K562 (cell line): ENCODE results near the gene PRKAG2. TPM values are rescaled to one million over a fixed set of nuclear protein-coding genes. Genes with fewer than 3 reads are reported as not detected.

Experiments used
- ATAC-seq: fragments of 200-7000 bp; cut with Tn5 transposase; 3 replicates; pipeline ENCODE4 v1.9.1; 2020; ENCODE audit warnings: moderate library complexity
- BruUV-seq: library from RNA; stranded (reverse); fragments of 400-500 nt; replicated peaks from 2 replicates; lab custom pipeline; 2021; lab: Mats Ljungman, UMichigan
- CTCF ChIA-PET: fragments of 300-600 bp; formaldehyde crosslinking; extraction: SDS; loops from one replicate; lab custom pipeline; 2021; ENCODE audit warnings: low intra/inter-chr PET ratio; lab: Yijun Ruan, JAX
- POLR2A ChIA-PET: fragments of 300-600, 350-650 bp; sonication (Branson Sonifier 250); formaldehyde crosslinking; extraction: SDS; loops from one replicate; lab custom pipeline; 2021; ENCODE audit warnings: antibody characterized with exemption, inconsistent platforms; lab: Yijun Ruan, JAX
- DNase-seq, 4 experiments: peaks; one replicate each; pipeline versions ENCODE4 v3.0.0 to v3.0.0-alpha.2; 2011 to 2018; ENCODE audit warnings: low spot score in 3 of 4, mixed read lengths in 3 of 4; ENCODE audit errors: extremely low read depth in 1 of 4
- FAIRE-seq: peaks from 2 replicates; lab custom pipeline; 2011; peaks lifted over from hg19 to GRCh38; lab: Jason Lieb, UNC
- H2AFZ ChIP-seq: 2 replicates; pipeline ENCODE4 v1.6.0; 2011; ENCODE audit warnings: low read depth, low read length, control low read depth, inconsistent platforms
- H3K27ac ChIP-seq: fragments of 200-600 bp; 3 replicates; pipeline ENCODE4 v1.8.0; 2011; ENCODE audit warnings: low read depth, mild to moderate bottlenecking, control low read depth, inconsistent platforms, low read length, moderate library complexity, mixed read lengths; ENCODE audit errors: extremely low read depth
- H3K27me3 ChIP-seq, 2 experiments: fragments of 300-600 bp in 1 of 2; 2 replicates in 1 of 2; 3 replicates in 1 of 2; pipeline versions ENCODE4 v1.6.0 to v1.8.0; 2011; ENCODE audit warnings: inconsistent platforms in 2 of 2, low read length in 2 of 2, mild to moderate bottlenecking in 1 of 2, mixed read lengths in 1 of 2, moderate library complexity in 1 of 2; ENCODE audit not compliant: control insufficient read depth in 2 of 2, insufficient read depth in 2 of 2
- H3K36me3 ChIP-seq: fragments of 300-600 bp; 3 replicates; pipeline ENCODE4 v1.8.0; 2011; ENCODE audit warnings: mild to moderate bottlenecking, low read length, inconsistent platforms; ENCODE audit not compliant: control insufficient read depth, insufficient read depth
- H3K4me1 ChIP-seq, 2 experiments: fragments of 200-600 bp in 1 of 2; replicated peaks in 1 of 2; 2 replicates in 1 of 2; 3 replicates in 1 of 2; pipeline versions ENCODE4 v1.5.1 to v1.8.0; 2011; ENCODE audit warnings: inconsistent platforms in 2 of 2, low read length in 2 of 2, mild to moderate bottlenecking in 1 of 2, mixed read lengths in 1 of 2, moderate library complexity in 1 of 2; ENCODE audit not compliant: control insufficient read depth in 2 of 2, insufficient read depth in 2 of 2
- H3K4me2 ChIP-seq: 2 replicates; pipeline ENCODE4 v1.6.1; 2011; ENCODE audit warnings: low read length, control low read depth, inconsistent platforms, mixed read lengths; ENCODE audit not compliant: insufficient read depth
- H3K4me3 ChIP-seq: fragments of 200-600 bp; sonication (generic), shearing (Covaris generic); 2 replicates; pipeline ENCODE4 v1.5.1; 2016; ENCODE audit warnings: control low read depth, inconsistent platforms
- H3K79me2 ChIP-seq: fragments of 200-600 bp; 3 replicates; pipeline ENCODE4 v1.8.0; 2011; ENCODE audit warnings: low read length, inconsistent platforms; ENCODE audit not compliant: control insufficient read depth, insufficient read depth
- H3K9ac ChIP-seq, 2 experiments: 2 replicates each; pipeline versions ENCODE4 v1.6.0 to v1.6.1; 2011; ENCODE audit warnings: low read depth in 2 of 2, low read length in 2 of 2, control low read depth in 1 of 2, inconsistent platforms in 1 of 2, mild to moderate bottlenecking in 1 of 2, mixed read lengths in 1 of 2; ENCODE audit not compliant: insufficient read depth in 1 of 2
- H3K9me1 ChIP-seq: one replicate; pipeline ENCODE4 v1.6.0; 2011; ENCODE audit warnings: inconsistent platforms, mild to moderate bottlenecking, low read length, moderate library complexity; ENCODE audit not compliant: control insufficient read depth, insufficient read depth
- H3K9me3 ChIP-seq: replicated peaks from 2 replicates; pipeline ENCODE4 v1.5.1; 2011; ENCODE audit warnings: low read depth, low read length, inconsistent platforms; ENCODE audit not compliant: control insufficient read depth, insufficient read depth
- H4K20me1 ChIP-seq: replicated peaks from 2 replicates; pipeline ENCODE4 v1.6.1; 2011; ENCODE audit warnings: low read length, inconsistent platforms, mixed read lengths; ENCODE audit not compliant: control insufficient read depth, insufficient read depth
- CBX3 ChIP-seq, 2 experiments: IDR thresholded peaks; 1 replicate in 1 of 2; 2 replicates in 1 of 2; pipeline ENCODE4 v1.6.1; 2012; ENCODE audit warnings: inconsistent platforms in 2 of 2, low read length in 2 of 2, borderline replicate concordance in 1 of 2, control low read depth in 1 of 2
- ETV6 ChIP-seq, 3 experiments: fragments of 150-350 bp in 1 of 3; sonication (generic) in 1 of 3; formaldehyde crosslinking in 1 of 3; IDR thresholded peaks; 2 replicates each; pipeline versions ENCODE4 v1.6.1 to v1.8.0; 2014 to 2022; ENCODE audit warnings: borderline replicate concordance in 2 of 3, low read depth in 2 of 3, antibody characterized with exemption in 1 of 3, low read length in 1 of 3, mild to moderate bottlenecking in 1 of 3, missing genetic modification reagents in 1 of 3
- GABPB1 ChIP-seq: sonication (generic); formaldehyde crosslinking; IDR thresholded peaks from 2 replicates; pipeline ENCODE4 v1.8.0; 2022; ENCODE audit warnings: mild to moderate bottlenecking, missing genetic modification reagents
- NFIC ChIP-seq: fragments of 450-650 bp; IDR thresholded peaks from 2 replicates; pipeline ENCODE4 v1.6.1; 2017; ENCODE audit warnings: mild to moderate bottlenecking, inconsistent platforms
- ZNF263 ChIP-seq: sonication (generic); formaldehyde crosslinking; IDR thresholded peaks from 2 replicates; pipeline ENCODE4 v1.8.0; 2022; ENCODE audit warnings: mild to moderate bottlenecking, missing genetic modification reagents, borderline replicate concordance
- WGBS: fragments of 100-300 bp; shearing (Covaris generic); methylation state at CpG from one replicate; pipeline ENCODE4 v1.1.6; 2016; ENCODE audit warnings: low coverage, mixed read lengths; ENCODE audit not compliant: insufficient coverage; ENCODE audit errors: missing lambda C conversion rate; 5-methylcytosine and 5-hydroxymethylcytosine counted together
- in situ Hi-C: fragments of 300-500 bp; cut with MboI; formaldehyde crosslinking; loops from 4 replicates; pipeline ENCODE4 v1.15.0; 2018; ENCODE audit warnings: inconsistent platforms, mixed read lengths
- intact Hi-C: fragments of 100-400 bp; cut with micrococcal nuclease; formaldehyde crosslinking; loops from 2 replicates; pipeline ENCODE4 v1.14.2; 2022
- polyA plus RNA-seq, 8 experiments: library from polyadenylated mRNA; depleted of rRNA in 4 of 8; stranded (reverse) in 5 of 8; unstranded in 3 of 8; fragments of >200 nt; fragmentation: Nextera tagmentation in 2 of 8; fragmentation: Illumina TruSeq in 1 of 8; extraction: Ambion mirVana in 2 of 8; extraction: Trizol in 1 of 8; gene quantifications; 2 replicates each; pipeline versions ENCODE4 v1.2.1 to v1.2.3, GENCODE V29; 2011 to 2014; ENCODE audit warnings: inconsistent platforms in 1 of 8, missing spikeins in 1 of 8
- total RNA-seq, 7 experiments: library from RNA; depleted of rRNA in 6 of 7; stranded (reverse); fragments of >200 nt in 6 of 7; fragmentation: Illumina TruSeq in 2 of 7; extraction: Trizol in 2 of 7; gene quantifications; 2 replicates each; pipeline versions ENCODE4 v1.2.1 to v1.2.3, GENCODE V29; 2011 to 2021; ENCODE audit warnings: low replicate concordance in 1 of 7

PRKAG2 gene
- total and polyA plus RNA-seq, 9 of the 15 experiments (the other 6 are each of a cell fraction or from before 2014, with no cell fraction given) = 0.99 to 5.6 (median 3.3) TPM

DNA sequence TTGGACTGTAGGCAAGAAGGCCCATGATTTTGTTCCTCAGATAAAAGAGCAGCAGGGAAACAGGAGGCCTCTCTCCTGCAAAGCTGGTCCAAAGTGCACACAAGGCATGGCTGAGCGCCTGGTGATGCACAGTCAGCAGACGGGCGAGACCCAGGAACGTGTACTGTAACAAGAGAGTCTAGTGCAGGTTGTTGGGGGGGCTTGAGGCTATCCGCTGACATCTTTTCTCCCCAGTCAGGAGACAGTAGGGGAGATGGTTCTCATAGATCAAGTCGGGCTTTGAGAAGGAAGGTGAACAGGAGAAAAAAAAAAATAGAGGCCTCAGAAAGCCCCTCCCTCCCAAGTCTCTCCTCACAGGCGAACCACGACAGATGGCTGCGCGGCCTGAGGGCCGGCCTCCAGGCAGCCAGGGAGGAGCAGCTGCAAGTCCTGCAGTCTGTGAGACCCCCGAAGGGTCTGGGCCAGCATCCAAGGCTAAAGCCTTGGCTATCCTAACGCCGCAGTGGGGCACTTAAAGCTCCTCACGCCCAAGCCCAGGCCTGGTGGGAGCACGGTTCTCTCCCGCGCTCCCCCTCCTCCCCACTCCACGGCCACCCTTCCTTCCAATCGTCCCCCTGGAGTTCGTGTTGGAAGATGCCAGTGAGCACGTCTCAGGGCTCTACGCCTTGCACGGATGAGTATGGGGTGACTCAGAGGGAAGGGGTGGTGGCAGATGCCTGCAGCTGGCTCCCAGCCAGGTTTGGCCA, 68.3 kb downstream of the PRKAG2 start:
- no peak for FAIRE-seq
- in situ Hi-C loops = no loop called here

DNA sequence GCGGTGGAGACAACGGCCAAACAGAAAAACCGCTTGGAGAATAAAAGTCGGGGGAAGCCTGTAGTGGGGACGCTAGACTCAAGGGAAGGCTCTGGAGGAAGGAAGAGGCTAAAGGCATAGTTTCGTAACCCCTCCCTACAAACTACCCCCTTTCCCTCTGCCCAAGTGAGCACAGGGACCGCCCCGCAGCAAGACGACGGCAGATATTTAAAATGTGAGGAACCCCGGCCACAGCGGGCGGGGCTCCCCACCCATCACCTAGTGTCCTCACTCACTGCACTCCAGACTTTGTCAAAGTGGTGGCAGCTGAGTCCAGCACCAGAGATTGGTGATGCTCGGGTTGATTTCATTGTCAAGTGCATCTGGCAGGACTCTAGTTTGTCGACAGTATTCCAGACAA, 69.1 kb downstream of the PRKAG2 start:
- CTCF ChIA-PET = no interaction called here
- H3K4me3 ChIP-seq = no peak overlapping the region

More for the DNA sequence above, 68.3 kb downstream of the PRKAG2 start:
- Histone ChIP-seq H3K27ac (no peak overlapping the region), H3K79me2 (no peaks in the 10 kb centered on the region), H3K9ac (no peak overlapping the region), H3K27me3 (peaks cover 72 to 90% of the 10 kb centered on the region in 2 experiments), H3K36me3 (no peaks in the 10 kb centered on the region), H3K4me1 (peaks cover 0 to 3% of the 10 kb centered on the region in 2 experiments; a peak in 1 of 5 replicates), H3K9me1 (no peaks in the 10 kb centered on the region), H4K20me1 (0 out of 2 replicates have a peak, but pooled peaks cover 15% of the 10 kb centered on the region), H3K9me3 (no peaks in the 10 kb centered on the region), H3K4me3 (no peak overlapping the region), H2AFZ (no peak overlapping the region), H3K4me2 (no peak overlapping the region)
- TF ChIP-seq ZNF263 (CRISPR knock-in tag) (peak; percentile 86), NFIC (peak; percentile 80; the same call in 1 of the 2 replicates), GABPB1 (CRISPR knock-in tag) (no peak)
- BruUV-seq = no TSS peak
- CTCF ChIA-PET = no interaction called here
- WGBS = 4% methylated on average over 24 of the region's 24 CpGs
- no peak for DNase-seq
- no peak for ATAC-seq
- intact Hi-C loops = no loop called here
- POLR2A ChIA-PET = interaction anchor here (1.8 kb wide), 1 partner anchor 18 kb away, joined by 4 read pairs; no protein-coding TSS in a partner anchor

More for the DNA sequence above, 69.1 kb downstream of the PRKAG2 start:
- no peaks in the 10 kb centered on the region for H3K9me3 ChIP-seq
- no peak overlapping the region for H3K27ac ChIP-seq
- no peaks in the 10 kb centered on the region for H3K79me2 ChIP-seq
- H4K20me1 ChIP-seq = 0 out of 2 replicates have a peak, but pooled peaks cover 15% of the 10 kb centered on the region
- H3K9ac ChIP-seq = no peak overlapping the region
- TF ChIP-seq ETV6 (IDR thresholded peaks at IDR 0.05; ENCODE audit: borderline replicate concordance in 1 of 2, low read depth in 2 of 2, low read length in 1 of 2) (no peak), ETV6 (CRISPR knock-in tag; IDR thresholded peaks at IDR 0.05; ENCODE audit: borderline replicate concordance) (no peak), CBX3 (IDR thresholded peaks at IDR 0.05; ENCODE audit: borderline replicate concordance in 1 of 2, low read length in 2 of 2) (no peak)
- no peaks in the 10 kb centered on the region for H3K9me1 ChIP-seq
- in situ Hi-C loops (no loop called here), intact Hi-C loops (no loop called here)
- peaks cover 0 to 3% of the 10 kb centered on the region in 2 experiments; a peak in 1 of 5 replicates for H3K4me1 ChIP-seq
- POLR2A ChIA-PET = no interaction called here
- ATAC-seq = no peak
- no peaks in the 10 kb centered on the region for H3K36me3 ChIP-seq
- 0% methylated on average over 15 of the region's 15 CpGs for WGBS
- FAIRE-seq = no peak
- H3K4me2 ChIP-seq = no peak overlapping the region
- BruUV-seq = no TSS peak
- no peak overlapping the region for H2AFZ ChIP-seq
- DNase-seq = no peak
- H3K27me3 ChIP-seq = peaks cover 71 to 83% of the 10 kb centered on the region in 2 experiments
